GM19395 (cell line): Measurements from ENCODE around the gene ZNF613.
"Not testable (repeated sequence)": the region's sequence is repeated elsewhere in the genome, so short reads cannot be mapped to it uniquely, and the experiment has no call there.

Experiments
- ATAC-seq: cut with Tn5 transposase; IDR thresholded peaks from one replicate; pipeline ENCODE4 v1.9.1; 2021; ENCODE audit warnings: mild to moderate bottlenecking, moderate library complexity; ENCODE audit not compliant: unreplicated experiment

ZNF613 gene

GRCh38 chr19:51938936-51939335 is 11.7 kb downstream of the ZNF613 start:
- no peak for ATAC-seq

GRCh38 chr19:51944798-51945552 is 17.7 kb downstream of the ZNF613 start:
- ATAC-seq, result no peak

GRCh38 chr19:51946602-51947001 is 19.3 kb downstream of the ZNF613 start:
- ATAC-seq, result no peak

GRCh38 chr19:51948975-51949374 is 21.7 kb downstream of the ZNF613 start:
- no peak for ATAC-seq

DNA sequence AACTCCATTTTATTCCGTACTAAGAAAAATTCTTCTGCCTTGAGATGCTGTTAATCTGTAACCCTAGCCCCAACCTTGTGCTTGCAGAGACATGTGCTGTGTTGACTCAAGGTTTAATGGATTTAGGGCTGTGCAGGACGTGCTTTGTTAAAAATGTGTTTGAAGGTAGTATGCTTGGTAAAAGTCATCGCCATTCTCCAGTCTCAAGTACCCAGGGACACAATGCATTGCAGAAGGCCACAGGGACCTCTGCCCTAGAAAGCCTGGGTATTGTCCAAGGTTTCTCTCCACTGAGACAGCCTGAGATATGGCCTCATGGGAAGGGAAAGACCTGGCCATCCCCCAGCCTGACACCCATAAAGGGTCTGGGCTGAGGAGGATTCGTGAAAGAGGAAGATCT is 30.6 kb downstream of the ZNF613 start:
- ATAC-seq, result not testable (repeated sequence)

- ATAC-seq, result no peak
These were observed 32.5 kb downstream of the ZNF613 start for GRCh38 chr19:51959791-51960190.

DNA sequence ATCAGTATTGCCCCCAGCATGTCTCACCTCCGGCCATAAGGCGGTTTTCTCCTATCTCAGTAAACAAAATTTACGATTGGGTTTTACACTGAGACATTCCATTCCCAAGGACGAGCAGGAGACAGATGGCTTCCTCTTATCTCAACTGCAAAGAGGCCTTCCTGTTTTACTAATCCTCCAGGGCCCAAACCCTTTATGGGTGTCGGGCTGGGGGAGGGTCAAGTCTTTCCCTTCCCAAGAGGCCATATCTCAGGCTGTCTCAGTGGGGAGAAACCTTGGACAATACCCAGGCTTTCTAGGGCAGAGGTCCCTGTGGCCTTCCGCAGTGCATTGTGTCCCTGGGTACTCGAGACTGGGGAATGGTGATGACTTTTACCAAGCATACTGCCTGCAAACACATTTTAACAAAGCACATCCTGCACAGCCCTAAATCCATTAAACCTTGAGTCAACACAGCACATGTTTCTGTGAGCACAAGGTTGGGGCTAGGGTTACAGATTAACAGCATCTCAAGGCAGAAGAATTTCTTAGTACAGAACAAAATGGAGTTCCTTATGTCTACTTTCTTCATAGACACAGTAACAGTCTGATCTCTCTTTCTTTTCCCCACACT is 33.5 kb downstream of the ZNF613 start:
- not testable (repeated sequence) for ATAC-seq

- ATAC-seq, result no peak
These were observed 38.3 kb downstream of the ZNF613 start for GRCh38 chr19:51965583-51965982.

DNA sequence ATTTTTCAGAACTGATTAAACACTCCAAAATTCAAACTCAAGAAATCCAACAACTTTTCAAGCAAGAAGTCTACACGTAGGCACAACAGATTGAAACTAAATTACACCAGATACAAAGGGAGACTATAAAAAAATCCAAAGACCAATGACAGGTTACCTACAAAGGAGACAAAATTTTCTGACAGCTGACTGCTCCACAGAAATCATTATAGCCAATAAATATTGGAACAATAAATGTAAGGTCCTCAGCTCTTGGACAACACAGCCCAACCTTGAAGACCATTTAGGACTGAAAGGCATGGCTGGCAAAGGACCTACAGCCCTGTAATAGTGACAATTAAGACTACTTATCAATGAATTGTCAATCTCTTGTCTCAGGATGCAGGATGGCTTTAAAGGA is 43.4 kb downstream of the ZNF613 start:
- no peak for ATAC-seq

GRCh38 chr19:51971624-51972023 is 44.4 kb downstream of the ZNF613 start:
- ATAC-seq, result no peak

DNA sequence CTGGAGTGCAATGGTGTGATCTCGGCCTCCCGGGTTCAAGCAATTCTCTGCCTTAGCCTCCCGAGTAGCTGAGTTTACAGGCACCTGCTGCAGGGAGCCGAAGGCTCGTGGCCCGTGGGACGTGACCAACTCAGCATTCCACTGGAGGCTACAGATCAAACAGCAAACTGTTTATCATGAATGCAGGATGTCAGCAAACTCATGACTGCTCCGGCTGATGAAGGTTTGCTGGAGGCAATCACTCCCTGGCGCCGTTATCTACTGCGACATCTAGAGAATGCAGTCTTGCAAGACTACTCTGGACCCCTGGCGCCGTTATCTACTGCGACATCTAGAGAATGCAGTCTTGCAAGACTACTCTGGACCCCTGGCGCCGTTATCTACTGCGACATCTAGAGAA is 48.5 kb downstream of the ZNF613 start:
- not testable (repeated sequence) for ATAC-seq

- ATAC-seq, result no peak
These were observed 49.6 kb downstream of the ZNF613 start for GRCh38 chr19:51976852-51977251.

GRCh38 chr19:51977346-51977745 is 50.1 kb downstream of the ZNF613 start:
- no peak for ATAC-seq

DNA sequence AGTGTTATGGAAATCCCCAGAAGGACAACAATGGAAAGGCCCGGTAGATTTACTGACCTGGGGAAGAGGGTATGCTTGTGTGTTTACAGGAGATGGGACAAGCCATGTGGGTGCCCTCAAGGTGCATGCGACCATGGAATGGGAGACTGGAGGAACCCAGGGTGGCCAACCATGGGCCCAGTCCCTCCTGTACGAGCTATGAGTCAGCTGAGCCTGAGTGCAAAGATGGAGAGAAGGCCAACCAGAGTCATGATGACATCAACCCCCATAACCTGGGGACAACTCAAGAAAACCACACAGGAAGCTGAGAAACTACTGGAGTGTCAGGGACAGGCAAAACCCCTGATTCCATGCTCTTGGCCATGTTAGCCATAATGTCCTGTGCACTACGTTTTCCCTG is 51.6 kb downstream of the ZNF613 start:
- ATAC-seq, result no peak

DNA sequence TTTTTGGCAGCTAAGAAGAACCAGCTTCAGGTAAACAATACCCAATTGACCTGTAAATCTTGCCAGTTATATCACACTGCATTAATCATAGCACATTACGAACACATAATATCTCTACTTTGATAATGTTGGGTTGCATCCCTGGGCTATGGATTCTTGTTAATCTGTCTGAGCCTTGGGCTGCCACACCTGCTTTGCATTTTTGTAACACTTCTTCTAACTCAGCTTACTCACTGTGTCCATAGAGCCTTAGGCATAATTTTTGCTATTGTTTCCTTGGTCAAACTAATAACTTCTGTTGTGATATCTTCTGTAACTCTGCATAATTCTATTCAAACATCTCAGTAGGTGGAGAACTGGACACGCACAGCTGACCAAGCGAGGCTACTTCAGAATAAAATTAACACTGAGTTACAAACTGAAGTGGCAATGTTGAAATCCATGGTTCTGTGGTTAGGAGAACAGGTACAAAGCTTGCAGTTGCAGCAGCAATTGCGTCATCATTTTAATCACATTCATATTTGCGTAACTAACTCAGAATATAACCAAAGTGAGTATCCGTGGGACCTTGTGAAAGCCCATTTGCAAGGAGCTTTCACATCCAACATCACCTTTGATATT is 53.0 kb downstream of the ZNF613 start:
- no peak for ATAC-seq

- ATAC-seq, result not testable (repeated sequence)
These were observed 53.7 kb downstream of the ZNF613 start for GRCh38 chr19:51980926-51981325.

- ATAC-seq, result no peak
These were observed 56.1 kb downstream of the ZNF613 start for GRCh38 chr19:51983361-51983760.

GRCh38 chr19:51986309-51987291 is 59.3 kb downstream of the ZNF613 start, which contains the start of gene ZNF350:
TSS of gene ZNF350 (minus strand) at chr19:51986840. CDS start at chr19:51974360, 12,480 bp downstream.
- peak; percentile 90 for ATAC-seq

DNA sequence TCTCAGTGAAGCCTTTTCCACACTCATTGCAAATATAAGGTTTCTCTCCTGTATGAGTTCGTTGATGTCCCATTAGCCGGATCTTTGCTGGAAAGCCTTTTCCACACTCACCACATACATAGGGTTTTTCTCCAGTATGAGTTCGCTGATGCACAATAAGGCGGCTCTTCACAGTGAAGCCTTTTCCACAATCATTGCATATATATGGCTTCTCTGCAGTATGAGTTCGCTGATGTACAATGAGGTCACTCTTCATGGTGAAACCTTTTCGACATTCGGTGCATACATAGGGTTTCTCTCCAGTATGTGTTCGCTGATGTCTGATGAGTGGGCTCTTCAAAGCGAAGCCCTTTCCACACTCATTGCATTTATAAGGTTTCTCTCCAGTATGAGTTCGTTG is 66.2 kb downstream of the ZNF613 start:
- no peak for ATAC-seq

GRCh38 chr19:51994048-51994644 is 66.9 kb downstream of the ZNF613 start:
- no peak for ATAC-seq
